ENCODE data around the gene ELMO2. TPM values are rescaled to one million over a fixed set of nuclear protein-coding genes. Genes with fewer than 3 reads are reported as not detected.

ELMO2 gene
- total and polyA plus RNA-seq, 2 of the 4 experiments (the other 2 are of a cell fraction), result 29.2 to 52.7 TPM

GRCh38 chr20:46433051-46433450 lies 26.6 kb upstream of the ELMO2 start:
- no peak overlapping the region for H2AK9ac ChIP-seq (replicated peaks; ENCODE audit: low read depth, low read length, poor library complexity)
- H2BK20ac ChIP-seq (ENCODE audit: low read depth, low read length), result no peak overlapping the region
- ChIA-PET CTCF (no interaction called here), POLR2A (ENCODE audit: unreplicated experiment) (no interaction called here)
- no TSS peak for BruUV-seq (replicated peaks)
- peak overlapping the region; percentile 8 for H2AFZ ChIP-seq (replicated peaks; ENCODE audit: low read length, poor library complexity)
- in situ Hi-C loops (cut with MboI; ENCODE audit: low sequenced_read_pairs), result no loop called here
- no peak overlapping the region for H2BK15ac ChIP-seq (ENCODE audit: low read depth, low read length)
- no peak overlapping the region for H3K27ac ChIP-seq (ENCODE audit: insufficient read depth, low read length)
- H3K9me1 ChIP-seq (ENCODE audit: insufficient read depth, low read length), result peaks cover 2% of the 10 kb centered on the region; the same call in 1 of the 2 replicates
- TF ChIP-seq CEBPB (IDR thresholded peaks at IDR 0.05; ENCODE audit: low read depth, low read length), result no peak
- no peak for TF ChIP-seq SMC3 (IDR thresholded peaks at IDR 0.05; ENCODE audit: low read depth, low read length)
- no peak for TF ChIP-seq RAD21 (IDR thresholded peaks at IDR 0.05; ENCODE audit: low read length)
- TF ChIP-seq NFE2L2 (IDR thresholded peaks at IDR 0.05; ENCODE audit: low read depth, low read length), result no peak
- no peak for TF ChIP-seq MAFK (IDR thresholded peaks at IDR 0.05; ENCODE audit: low read depth, low read length)
- TF ChIP-seq POLR2A (IDR thresholded peaks at IDR 0.05; ENCODE audit: low read depth, low read length), result no peak
- TF ChIP-seq BHLHE40 (IDR thresholded peaks at IDR 0.05; ENCODE audit: low read depth, low read length), result no peak
- no peak for TF ChIP-seq USF2 (IDR thresholded peaks at IDR 0.05; ENCODE audit: low read depth, low read length)
- no peak for TF ChIP-seq CTCF (conservative IDR thresholded peaks at IDR 0.05; ENCODE audit: low read depth, low read length)
- no peak for TF ChIP-seq RFX5 (IDR thresholded peaks at IDR 0.05; ENCODE audit: low read depth, low read length)
- no peak for TF ChIP-seq FOS (IDR thresholded peaks at IDR 0.05; ENCODE audit: low read depth, low read length)
- no peak for TF ChIP-seq CHD1 (IDR thresholded peaks at IDR 0.05; ENCODE audit: low read depth, low read length)
- no peak for TF ChIP-seq MXI1 (IDR thresholded peaks at IDR 0.05; ENCODE audit: borderline replicate concordance, low read depth, low read length)
- TF ChIP-seq ELK1 (IDR thresholded peaks at IDR 0.05; ENCODE audit: borderline replicate concordance, low read depth, low read length), result no peak
- TF ChIP-seq MAZ (IDR thresholded peaks at IDR 0.05; ENCODE audit: borderline replicate concordance, low read depth, low read length), result no peak
- TF ChIP-seq RCOR1 (IDR thresholded peaks at IDR 0.05; ENCODE audit: insufficient replicate concordance, low read length), result no peak
- H2BK120ac ChIP-seq (ENCODE audit: low read depth, low read length), result no peak overlapping the region
- H3K56ac ChIP-seq (ENCODE audit: extremely low read depth, insufficient read depth, low read length), result no peak overlapping the region
- H3K23ac ChIP-seq (ENCODE audit: low read depth, low read length), result no peak overlapping the region
- no peaks in the 10 kb centered on the region for H3K36me3 ChIP-seq (ENCODE audit: control insufficient read depth, insufficient read depth, low read length)
- DNase-seq (no peak), ATAC-seq (ENCODE audit: low read depth) (no peak)
- no peaks in the 10 kb centered on the region for H4K20me1 ChIP-seq (ENCODE audit: insufficient read depth, low read length)
- no peak overlapping the region for H3K4me3 ChIP-seq (ENCODE audit: insufficient read depth, low read depth, low read length)
- no peak overlapping the region for H3K4me2 ChIP-seq (ENCODE audit: low read depth, low read length)
- no peak overlapping the region for H3K4ac ChIP-seq (ENCODE audit: low read depth, low read length)
- dilution Hi-C loops (cut with HindIII; ENCODE audit: low sequenced_read_pairs, unreplicated experiment), result no loop called here
- no peaks in the 10 kb centered on the region for H3K9me3 ChIP-seq (ENCODE audit: control insufficient read depth, insufficient read depth, low read length)
- no peak overlapping the region for H2BK5ac ChIP-seq (ENCODE audit: low read depth, low read length, poor library complexity, severe bottlenecking)
- H3K14ac ChIP-seq (replicated peaks; ENCODE audit: low read depth, low read length), result no peak overlapping the region
- no peak overlapping the region for H4K8ac ChIP-seq (ENCODE audit: low read depth in 2 of 2, low read length in 2 of 2)
- no peak overlapping the region for H3K9ac ChIP-seq (ENCODE audit: low read depth, low read length)
- H3K79me1 ChIP-seq (ENCODE audit: low read depth in 1 of 2, low read length in 2 of 2), result no peaks in the 10 kb centered on the region
- H4K5ac ChIP-seq (ENCODE audit: low read depth, low read length), result no peak overlapping the region
- intact Hi-C loops (cut with micrococcal nuclease), result no loop called here
- H2AK5ac ChIP-seq (ENCODE audit: low read depth, low read length), result no peak overlapping the region
- WGBS, 2 experiments (ENCODE audit: extremely low coverage in 2 of 2, insufficient read length in 1 of 2), result 80% methylated on average over 1 of the region's 8 CpGs; no CpG with 5 or more reads in 1 of the 2 experiments
- H3K27me3 ChIP-seq (ENCODE audit: control insufficient read depth, insufficient read depth, low read length), result peaks cover 5% of the 10 kb centered on the region
- H3K18ac ChIP-seq (ENCODE audit: low read depth, low read length), result no peak overlapping the region
- H3K4me1 ChIP-seq (ENCODE audit: control insufficient read depth, insufficient read depth, low read length), result no peaks in the 10 kb centered on the region
- H4K91ac ChIP-seq (ENCODE audit: insufficient read depth, low read depth, low read length), result no peak overlapping the region
